Neural progenitor cell (in vitro differentiated cells): ENCODE measurements around the gene RNF114. TPM values are rescaled to one million over a fixed set of nuclear protein-coding genes. Genes with fewer than 3 reads are reported as not detected.

Experiments
- DNase-seq: peaks from one replicate; pipeline ENCODE4 v3.0.0-alpha.2; 2016; ENCODE audit warnings: low spot score
- H2AFZ ChIP-seq: fragments of 200-600 bp; sonication (generic); replicated peaks from 2 replicates; pipeline ENCODE4 v1.6.1; 2016; ENCODE audit warnings: antibody characterized with exemption
- H3F3A ChIP-seq: fragments of 200-600 bp; sonication (generic); 2 replicates; pipeline ENCODE4 v1.6.1; 2016; ENCODE audit warnings: antibody characterized with exemption, low read depth
- H3K27ac ChIP-seq: fragments of 200-600 bp; sonication (generic); 2 replicates; pipeline ENCODE4 v1.5.1; 2016; ENCODE audit warnings: mild to moderate bottlenecking
- H3K27me3 ChIP-seq: fragments of 200-600 bp; sonication (generic); 2 replicates; pipeline ENCODE4 v1.6.1; 2016; ENCODE audit warnings: mild to moderate bottlenecking, moderate library complexity
- H3K36me3 ChIP-seq: fragments of 200-600 bp; sonication (generic); 2 replicates; pipeline ENCODE4 v1.5.1; 2016
- H3K4me1 ChIP-seq: fragments of 200-600 bp; sonication (generic); 2 replicates; pipeline ENCODE4 v1.6.1; 2016; ENCODE audit warnings: mixed run types
- H3K4me2 ChIP-seq: fragments of 200-600 bp; sonication (generic); 2 replicates; pipeline ENCODE4 v1.6.1; 2016
- H3K4me3 ChIP-seq: fragments of 200-600 bp; sonication (generic); 2 replicates; pipeline ENCODE4 v1.5.1; 2016
- H3K79me2 ChIP-seq: fragments of 200-600 bp; sonication (generic); 2 replicates; pipeline ENCODE4 v1.6.1; 2016; ENCODE audit warnings: low read depth
- H3K9ac ChIP-seq: fragments of 200-600 bp; sonication (generic); 2 replicates; pipeline ENCODE4 v1.6.1; 2016
- H3K9me3 ChIP-seq: fragments of 200-600 bp; sonication (generic); 2 replicates; pipeline ENCODE4 v1.5.1; 2016; ENCODE audit warnings: low read depth
- H4K20me1 ChIP-seq: fragments of 200-600 bp; sonication (generic); 2 replicates; pipeline ENCODE4 v1.6.1; 2016; ENCODE audit warnings: low read depth
- H3K27ac Mint-ChIP-seq: 3 replicates; pipeline ENCODE4 v1.8.0; 2021; ENCODE audit warnings: mixed read lengths
- H3K27me3 Mint-ChIP-seq: 2 replicates; pipeline ENCODE4 v1.8.0; 2022; ENCODE audit warnings: low read depth, mild to moderate bottlenecking, inconsistent platforms, moderate library complexity, mixed read lengths; ENCODE audit not compliant: insufficient read depth
- H3K36me3 Mint-ChIP-seq: 3 replicates; pipeline ENCODE4 v1.8.0; 2021; ENCODE audit warnings: mixed read lengths
- H3K4me1 Mint-ChIP-seq: 3 replicates; pipeline ENCODE4 v1.8.0; 2021; ENCODE audit warnings: mixed read lengths
- H3K4me3 Mint-ChIP-seq: 3 replicates; pipeline ENCODE4 v1.8.0; 2021; ENCODE audit warnings: mild to moderate bottlenecking, moderate library complexity, mixed read lengths
- H3K9me3 Mint-ChIP-seq: 3 replicates; pipeline ENCODE4 v1.8.0; 2020; ENCODE audit warnings: mixed read lengths
- CTCF ChIP-seq: fragments of 200-600 bp; sonication (generic); IDR thresholded peaks from 2 replicates; pipeline ENCODE4 v1.5.1; 2017; ENCODE audit warnings: antibody characterized with exemption, mild to moderate bottlenecking
- EZH2 ChIP-seq: fragments of 200-600 bp; sonication (generic); IDR thresholded peaks from 2 replicates; pipeline ENCODE4 v1.6.1; 2017; ENCODE audit warnings: antibody characterized with exemption, mild to moderate bottlenecking, moderate library complexity
- EZH2phosphoT487 ChIP-seq: fragments of 200-600 bp; sonication (generic); IDR thresholded peaks from 2 replicates; pipeline ENCODE4 v1.6.1; 2017; ENCODE audit warnings: antibody characterized with exemption
- total RNA-seq: library from RNA; depleted of rRNA; stranded (reverse); fragments of >200 nt; gene quantifications from 2 replicates; pipeline ENCODE4 v1.2.3, GENCODE V29; 2015; ENCODE audit warnings: low replicate concordance

Gene RNF114
- total RNA-seq, result 41.3 and 105 TPM in 2 replicates

GRCh38 chr20:49936153-49937026 lies at the start of gene RNF114:
RNF114 (plus strand) TSS chr20:49936397; CDS start chr20:49936413, 16 bp downstream.
- H3F3A ChIP-seq, result no peaks in the 10 kb centered on the region
- H3K9ac ChIP-seq, result peak within 1 kb of the TSS; percentile 64
- peak within 1 kb of the TSS; percentile 92 for H3K4me3 ChIP-seq
- H3K9me3 ChIP-seq, result no peaks in the 10 kb centered on the region
- H3K9me3 Mint-ChIP-seq, result no peaks in the 10 kb centered on the region
- peaks cover 7% of the 10 kb centered on the region for H3K36me3 Mint-ChIP-seq
- DNase-seq, result peak; percentile 97
- H3K4me1 Mint-ChIP-seq, result peaks cover 27% of the 10 kb centered on the region
- no peaks in the 10 kb centered on the region for H3K27me3 ChIP-seq
- H3K27ac ChIP-seq, result no peak within 1 kb of the TSS
- peaks cover 15% of the 10 kb centered on the region for H3K4me1 ChIP-seq
- H3K27me3 Mint-ChIP-seq, result no peaks in the 10 kb centered on the region
- TF ChIP-seq CTCF, result no peak
- peaks cover 51% of the 10 kb centered on the region for H3K79me2 ChIP-seq
- H3K36me3 ChIP-seq, result no peaks in the 10 kb centered on the region
- peak within 1 kb of the TSS; percentile 99 for H3K4me3 Mint-ChIP-seq
- peak within 1 kb of the TSS; percentile 80 for H3K4me2 ChIP-seq
- H4K20me1 ChIP-seq, result peaks cover 29% of the 10 kb centered on the region
- no peak within 1 kb of the TSS for H3K27ac Mint-ChIP-seq
- peak within 1 kb of the TSS; percentile 73 for H2AFZ ChIP-seq

DNA sequence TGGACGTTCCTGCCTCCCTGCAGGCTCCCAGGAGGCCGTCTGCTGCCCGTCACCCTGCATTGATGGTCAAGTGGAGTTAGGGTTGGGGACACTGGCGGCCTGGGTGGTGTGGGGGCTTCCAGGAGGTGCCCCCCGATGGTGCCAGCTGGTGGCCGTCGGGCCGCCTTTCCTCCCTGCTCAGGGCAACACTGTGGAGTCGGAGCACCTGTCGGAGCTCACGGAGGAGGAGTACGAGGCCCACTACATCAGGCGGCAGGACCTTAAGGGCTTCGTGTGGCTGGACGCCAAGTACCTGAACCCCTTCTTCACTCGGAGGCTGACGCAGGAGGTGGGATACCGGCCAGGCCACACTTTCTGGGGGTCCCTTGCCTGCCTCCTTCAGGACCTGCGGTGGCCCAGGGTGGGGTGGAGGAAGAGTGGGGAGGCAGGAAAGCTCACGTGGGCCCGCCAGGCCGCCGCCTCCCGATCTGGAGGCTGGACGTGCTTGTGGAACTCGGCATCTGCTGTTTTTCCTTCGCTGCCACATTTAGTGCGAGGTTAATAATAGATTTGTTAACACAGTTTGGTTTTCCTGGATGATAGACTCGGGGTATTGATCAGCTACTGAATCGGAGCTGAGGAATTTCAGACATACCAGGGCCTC lies 49.5 kb upstream of the RNF114 start:
- Histone ChIP-seq H3K36me3 (no peaks in the 10 kb centered on the region), H3K4me3 (no peak overlapping the region), H3K79me2 (no peaks in the 10 kb centered on the region), H4K20me1 (peaks cover 4% of the 10 kb centered on the region), H3K27ac (no peak overlapping the region), H3K27me3 (no peaks in the 10 kb centered on the region), H3F3A (peaks cover 14% of the 10 kb centered on the region), H2AFZ (no peak overlapping the region), H3K4me2 (no peak overlapping the region), H3K9me3 (no peaks in the 10 kb centered on the region), H3K9ac (no peak overlapping the region), H3K4me1 (peaks cover 28% of the 10 kb centered on the region)
- Mint-ChIP-seq H3K9me3 (no peaks in the 10 kb centered on the region), H3K4me3 (no peak overlapping the region), H3K36me3 (peaks cover 6% of the 10 kb centered on the region), H3K27me3 (peaks cover 14% of the 10 kb centered on the region), H3K27ac (peak overlapping the region; percentile 53), H3K4me1 (peaks cover 60% of the 10 kb centered on the region)
- no peak for DNase-seq
- no peak for TF ChIP-seq EZH2
- TF ChIP-seq EZH2phosphoT487, result no peak

DNA sequence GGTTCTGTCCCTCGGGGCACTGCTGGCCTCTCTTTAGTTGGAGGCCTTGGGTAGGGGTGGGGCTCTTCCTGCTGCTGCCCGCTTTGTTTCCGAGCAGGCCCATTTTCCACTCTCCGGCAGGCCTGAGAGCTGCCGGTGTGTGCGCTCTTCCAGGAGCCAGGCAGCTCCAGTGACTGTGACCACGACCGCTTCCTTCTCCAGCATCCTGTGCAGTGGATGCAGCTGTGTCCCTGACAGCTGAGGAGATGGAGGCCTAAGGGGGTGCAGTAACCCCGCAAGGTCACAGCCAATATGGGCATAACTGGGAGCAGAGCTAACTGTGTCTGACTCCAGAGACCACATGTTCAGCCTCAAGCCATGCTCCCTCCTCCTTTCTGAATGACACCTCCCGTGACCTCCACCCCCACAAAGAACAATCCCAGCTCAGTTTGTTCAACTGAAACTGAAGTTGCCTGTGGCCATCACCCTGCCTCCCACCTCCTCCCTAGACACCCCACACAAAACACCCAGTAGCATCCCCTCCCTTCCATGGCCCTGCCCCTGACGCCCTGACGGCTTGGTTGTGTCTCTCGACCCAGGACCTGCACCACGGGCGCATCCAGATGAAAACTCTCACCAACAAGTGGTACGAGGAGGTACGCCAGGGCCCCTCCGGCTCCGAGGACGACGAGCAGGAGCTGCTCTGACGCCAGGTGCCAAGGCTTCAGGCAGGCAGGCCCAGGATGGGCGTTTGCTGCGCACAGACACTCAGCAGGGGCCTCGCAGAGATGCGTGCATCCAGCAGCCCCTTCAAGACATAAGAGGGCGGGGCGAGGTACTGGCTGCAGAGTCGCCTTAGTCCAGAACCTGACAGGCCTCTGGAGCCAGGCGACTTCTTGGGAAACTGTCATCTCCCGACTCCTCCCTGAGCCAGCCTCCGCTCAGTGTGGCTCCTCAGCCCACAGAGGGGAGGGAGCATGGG lies 48.7 kb upstream of the RNF114 start:
- Histone ChIP-seq H3K27me3 (no peaks in the 10 kb centered on the region), H3K9me3 (no peaks in the 10 kb centered on the region), H3K27ac (no peak overlapping the region), H3K4me3 (no peak overlapping the region), H3K4me1 (peaks cover 31% of the 10 kb centered on the region), H4K20me1 (peaks cover 4% of the 10 kb centered on the region), H2AFZ (no peak overlapping the region), H3K79me2 (no peaks in the 10 kb centered on the region), H3K9ac (no peak overlapping the region), H3F3A (peaks cover 15% of the 10 kb centered on the region), H3K4me2 (no peak overlapping the region), H3K36me3 (no peaks in the 10 kb centered on the region)
- TF ChIP-seq EZH2phosphoT487, result no peak
- TF ChIP-seq EZH2, result no peak
- no peak for TF ChIP-seq CTCF
- H3K4me3 Mint-ChIP-seq, result peak overlapping the region; percentile 72
- H3K36me3 Mint-ChIP-seq, result peaks cover 6% of the 10 kb centered on the region
- H3K27me3 Mint-ChIP-seq, result peaks cover 14% of the 10 kb centered on the region
- no peak for DNase-seq
- peaks cover 65% of the 10 kb centered on the region for H3K4me1 Mint-ChIP-seq
- no peaks in the 10 kb centered on the region for H3K9me3 Mint-ChIP-seq
- H3K27ac Mint-ChIP-seq, result peak overlapping the region; percentile 95
